Activated T-cell treated with anti-CD3 and anti-CD28 coated beads for 4 hours (primary cell): ENCODE data around the gene SOAT2.
"Not testable (repeated sequence)": the region's sequence is repeated elsewhere in the genome, so short reads cannot be mapped to it uniquely, and the experiment has no call there.

Experiments used
- DNase-seq: peaks from one replicate; pipeline ENCODE4 v3.0.0-alpha.2; 2020

SOAT2 gene

GRCh38 chr12:53160000-53160399, 56.7 kb downstream of the SOAT2 start:
- DNase-seq: no peak

DNA sequence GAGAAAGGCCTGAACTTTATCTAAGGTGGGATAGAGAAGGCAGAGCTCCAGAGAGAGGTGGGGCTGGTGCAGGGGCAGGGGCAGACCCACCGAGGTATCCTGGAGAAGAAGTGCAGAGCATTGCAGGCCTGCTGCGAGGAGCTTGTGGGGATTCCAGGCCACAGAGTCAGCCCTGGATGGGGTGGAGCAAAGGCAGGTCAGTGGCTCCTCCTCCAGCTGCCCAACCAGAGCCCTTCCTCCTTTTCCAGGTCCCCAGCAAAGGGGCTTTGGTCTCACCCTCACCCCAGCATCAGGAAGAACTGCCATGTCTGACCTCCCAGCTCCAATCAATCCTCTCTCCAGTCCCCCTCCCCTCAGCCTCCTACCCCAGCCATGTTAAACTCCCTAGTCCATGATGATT, 57.4 kb downstream of the SOAT2 start:
- no peak for DNase-seq

- DNase-seq: no peak
Measured at GRCh38 chr12:53161119-53161911, 58.0 kb downstream of the SOAT2 start.

- DNase-seq: not testable (repeated sequence)
Measured at GRCh38 chr12:53163008-53163407, 59.7 kb downstream of the SOAT2 start.

DNA sequence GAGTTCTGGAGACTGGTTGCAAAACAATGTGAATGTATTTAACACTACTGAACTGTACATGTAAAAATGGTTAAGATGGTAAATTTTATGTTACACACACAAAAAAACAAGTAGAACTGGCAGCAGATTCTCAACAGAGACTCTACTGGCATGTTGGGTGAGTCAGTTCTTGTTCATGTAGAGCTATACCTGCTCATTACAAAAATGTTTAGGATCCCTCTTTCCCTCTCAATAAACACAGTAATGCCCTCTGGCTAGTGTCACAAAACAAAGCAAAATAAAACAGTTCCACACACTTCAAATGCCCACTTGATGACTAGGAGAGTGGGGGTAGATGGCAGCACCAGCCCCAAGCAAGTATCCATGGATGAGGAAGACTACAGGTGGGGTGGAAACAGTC, 63.6 kb downstream of the SOAT2 start:
- no peak for DNase-seq

DNA sequence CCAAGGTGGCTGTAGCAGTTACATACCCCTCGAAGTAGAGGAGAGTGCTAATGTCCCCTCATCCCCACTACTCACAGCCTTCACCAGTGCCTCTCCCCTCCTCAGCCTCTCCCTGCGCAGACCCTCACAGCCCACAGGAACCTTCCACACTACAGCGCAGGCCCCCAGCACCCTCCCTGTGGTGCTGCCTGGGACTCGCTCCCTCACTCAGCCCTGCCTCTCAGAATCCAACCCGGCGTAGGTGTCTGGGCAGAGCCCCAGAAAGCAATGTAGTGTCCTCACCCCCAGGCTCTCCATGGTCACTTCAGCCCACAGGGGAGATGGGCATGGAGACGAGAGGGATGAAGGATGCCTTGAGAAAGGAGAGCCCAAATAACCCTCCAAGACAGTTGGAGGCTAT, 66.4 kb downstream of the SOAT2 start:
- no peak for DNase-seq

GRCh38 chr12:53170215-53170614, 66.9 kb downstream of the SOAT2 start:
- DNase-seq: no peak

- no peak for DNase-seq
Measured at GRCh38 chr12:53170876-53171724, 67.8 kb downstream of the SOAT2 start.

DNA sequence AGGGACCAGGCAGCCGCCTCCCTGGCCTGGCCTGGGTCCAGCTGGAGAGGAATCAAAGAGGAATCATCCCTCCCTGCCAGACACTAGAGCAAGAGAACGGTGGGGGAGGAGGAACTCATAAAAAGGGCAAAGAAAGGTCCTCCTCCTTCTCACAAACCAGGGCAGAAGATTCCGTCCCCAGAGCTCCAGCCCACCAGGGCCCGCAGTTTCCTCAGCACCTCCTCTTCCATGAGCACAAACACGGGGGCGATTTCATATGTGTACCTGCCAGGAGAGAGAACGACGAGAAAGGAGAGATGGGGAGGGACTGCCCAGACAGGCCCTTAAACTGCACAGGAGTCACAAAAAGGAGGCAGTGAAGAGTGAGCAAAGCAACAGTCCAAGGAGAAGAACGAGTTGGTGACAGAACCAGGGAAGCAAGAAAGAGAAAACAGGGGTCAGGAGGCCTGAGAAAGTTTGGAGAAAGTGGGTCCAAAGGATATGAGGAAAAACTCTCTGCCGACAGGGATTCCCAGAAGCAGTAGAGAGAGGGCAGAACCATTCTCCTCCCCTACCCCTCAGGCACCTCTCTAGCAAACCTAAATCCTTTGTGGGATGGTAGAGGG, 68.5 kb downstream of the SOAT2 start:
- no peak for DNase-seq

- DNase-seq: no peak
Measured at GRCh38 chr12:53172352-53172751, 69.1 kb downstream of the SOAT2 start.

DNA sequence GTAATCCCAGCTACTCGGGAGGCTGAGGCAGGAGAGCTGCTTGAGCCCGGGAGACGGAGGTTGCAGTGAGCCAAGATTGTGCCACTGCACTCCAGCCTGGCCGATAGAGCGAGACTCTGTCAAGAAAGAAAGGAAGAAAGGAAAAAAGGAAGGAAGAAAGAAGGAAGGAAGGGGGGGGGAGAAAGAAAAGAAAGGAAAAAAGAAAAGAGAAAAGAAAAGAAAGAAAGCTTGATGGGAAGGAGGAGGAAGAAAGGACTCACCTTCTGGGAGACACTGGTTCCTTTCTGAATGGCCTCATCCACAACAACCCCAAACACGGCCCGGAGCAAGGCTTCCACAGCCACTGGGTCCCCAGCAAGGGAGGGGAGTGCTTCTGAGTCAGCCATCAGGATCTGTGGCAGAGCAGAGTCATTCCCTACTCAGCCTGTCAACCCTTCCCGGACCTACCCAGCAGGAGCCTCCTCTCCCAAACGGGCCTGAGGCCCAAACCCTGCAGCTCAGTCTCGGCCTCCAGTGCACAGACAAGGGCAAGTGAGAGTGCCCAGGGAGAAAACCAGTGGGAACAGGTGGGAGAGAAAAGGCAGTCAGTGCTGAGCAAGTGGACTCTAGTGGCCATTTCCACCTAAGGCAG, 69.9 kb downstream of the SOAT2 start:
- no peak for DNase-seq
